Brain microvascular endothelial cell (primary cell): ENCODE results near the gene SEC63.
"Not testable (repeated sequence)": the region's sequence is repeated elsewhere in the genome, so short reads cannot be mapped to it uniquely, and the experiment has no call there.

Source experiments
- DNase-seq: peaks from one replicate; pipeline ENCODE4 v3.0.0-alpha.2; 2020
- H3K27ac ChIP-seq: fragments of 250-450 bp; sonication (Bioruptor Pico); 2 replicates; pipeline ENCODE4 v1.5.1; 2020; ENCODE audit warnings: mild to moderate bottlenecking, moderate library complexity
- H3K27me3 ChIP-seq: fragments of 250-450 bp; sonication (Bioruptor Pico); replicated peaks from 2 replicates; pipeline ENCODE4 v1.5.1; 2020; ENCODE audit warnings: mild to moderate bottlenecking
- H3K36me3 ChIP-seq: fragments of 250-450 bp; sonication (Bioruptor Pico); replicated peaks from 2 replicates; pipeline ENCODE4 v1.5.1; 2020; ENCODE audit warnings: mild to moderate bottlenecking
- H3K4me3 ChIP-seq: 2 replicates; pipeline ENCODE4 v1.5.1; 2011; ENCODE audit warnings: low read depth, mild to moderate bottlenecking, control low read depth, low read length, moderate library complexity
- in situ Hi-C: cut with HindIII; loops from 2 replicates; pipeline ENCODE4 v1.10.0; 2017; ENCODE audit warnings: low sequenced_read_pairs, low pct_ligation_motif_present
- TF ChIP-seq, protein P1 (sequence below): IDR thresholded peaks from 2 replicates; pipeline ENCODE4 v1.5.1; 2011; ENCODE audit warnings: low read depth, mild to moderate bottlenecking, moderate library complexity, low read length, control low read depth, inconsistent platforms; ENCODE audit errors: missing control alignments

The SEC63 gene

DNA sequence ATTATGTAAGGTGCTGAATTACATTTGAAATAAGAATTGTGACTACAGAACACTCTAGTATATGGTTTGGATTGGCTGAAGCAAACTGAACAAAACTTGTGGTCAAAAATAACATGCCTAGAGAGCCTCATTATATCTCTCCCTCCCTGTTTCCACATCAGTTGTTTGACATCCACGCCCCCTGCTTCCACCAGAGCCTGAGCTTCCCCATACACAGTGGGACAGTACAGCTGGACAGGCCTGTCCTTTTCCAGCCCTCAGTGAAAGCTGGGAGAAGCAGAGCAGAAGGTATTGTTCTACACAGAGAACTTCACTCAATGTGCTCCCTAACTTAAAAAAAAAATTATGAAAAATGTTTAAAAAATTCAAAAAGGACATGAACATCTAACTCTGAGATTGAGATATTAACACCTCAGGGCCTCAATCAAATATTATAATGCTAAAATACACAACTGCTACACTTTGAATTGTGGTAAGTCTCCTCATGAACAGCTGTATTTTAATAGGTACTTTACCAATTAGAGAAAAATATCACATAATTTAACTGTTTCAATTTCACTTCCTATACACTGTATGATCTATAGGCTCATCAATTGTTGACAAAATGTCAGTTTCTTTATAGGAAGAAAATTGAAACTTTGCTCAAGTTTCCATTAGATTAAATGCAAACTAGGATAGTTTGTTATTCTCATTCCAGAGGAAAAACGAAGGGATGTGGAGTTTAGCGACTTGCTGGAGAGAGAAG, 89.0 kb downstream of the SEC63 start:
- Histone ChIP-seq H3K27me3 (no peaks in the 10 kb centered on the region), H3K27ac (no peak overlapping the region), H3K4me3 (no peak overlapping the region), H3K36me3 (no peaks in the 10 kb centered on the region)
- TF ChIP-seq, protein P1, sequence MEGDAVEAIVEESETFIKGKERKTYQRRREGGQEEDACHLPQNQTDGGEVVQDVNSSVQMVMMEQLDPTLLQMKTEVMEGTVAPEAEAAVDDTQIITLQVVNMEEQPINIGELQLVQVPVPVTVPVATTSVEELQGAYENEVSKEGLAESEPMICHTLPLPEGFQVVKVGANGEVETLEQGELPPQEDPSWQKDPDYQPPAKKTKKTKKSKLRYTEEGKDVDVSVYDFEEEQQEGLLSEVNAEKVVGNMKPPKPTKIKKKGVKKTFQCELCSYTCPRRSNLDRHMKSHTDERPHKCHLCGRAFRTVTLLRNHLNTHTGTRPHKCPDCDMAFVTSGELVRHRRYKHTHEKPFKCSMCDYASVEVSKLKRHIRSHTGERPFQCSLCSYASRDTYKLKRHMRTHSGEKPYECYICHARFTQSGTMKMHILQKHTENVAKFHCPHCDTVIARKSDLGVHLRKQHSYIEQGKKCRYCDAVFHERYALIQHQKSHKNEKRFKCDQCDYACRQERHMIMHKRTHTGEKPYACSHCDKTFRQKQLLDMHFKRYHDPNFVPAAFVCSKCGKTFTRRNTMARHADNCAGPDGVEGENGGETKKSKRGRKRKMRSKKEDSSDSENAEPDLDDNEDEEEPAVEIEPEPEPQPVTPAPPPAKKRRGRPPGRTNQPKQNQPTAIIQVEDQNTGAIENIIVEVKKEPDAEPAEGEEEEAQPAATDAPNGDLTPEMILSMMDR, result no peak
- in situ Hi-C loops, result no loop called here
- no peak for DNase-seq

DNA sequence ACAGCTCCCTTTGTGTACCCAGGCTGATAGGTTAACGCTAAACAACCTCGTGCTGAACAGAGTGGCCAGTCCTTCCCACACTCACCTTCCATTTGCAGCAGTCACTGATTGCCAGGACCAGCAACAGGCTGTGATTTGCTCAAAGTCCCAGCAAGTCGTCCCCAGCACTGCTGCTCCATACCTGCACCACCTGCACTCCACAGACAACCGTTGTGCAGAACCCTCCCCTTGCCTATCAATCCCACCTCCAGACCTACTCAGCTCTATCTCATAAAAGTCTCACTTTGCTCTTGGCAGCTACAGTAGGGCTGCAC, 90.7 kb downstream of the SEC63 start:
- in situ Hi-C loops, result no loop called here
- DNase-seq, result no peak
- TF ChIP-seq, protein P1, result no peak

DNA sequence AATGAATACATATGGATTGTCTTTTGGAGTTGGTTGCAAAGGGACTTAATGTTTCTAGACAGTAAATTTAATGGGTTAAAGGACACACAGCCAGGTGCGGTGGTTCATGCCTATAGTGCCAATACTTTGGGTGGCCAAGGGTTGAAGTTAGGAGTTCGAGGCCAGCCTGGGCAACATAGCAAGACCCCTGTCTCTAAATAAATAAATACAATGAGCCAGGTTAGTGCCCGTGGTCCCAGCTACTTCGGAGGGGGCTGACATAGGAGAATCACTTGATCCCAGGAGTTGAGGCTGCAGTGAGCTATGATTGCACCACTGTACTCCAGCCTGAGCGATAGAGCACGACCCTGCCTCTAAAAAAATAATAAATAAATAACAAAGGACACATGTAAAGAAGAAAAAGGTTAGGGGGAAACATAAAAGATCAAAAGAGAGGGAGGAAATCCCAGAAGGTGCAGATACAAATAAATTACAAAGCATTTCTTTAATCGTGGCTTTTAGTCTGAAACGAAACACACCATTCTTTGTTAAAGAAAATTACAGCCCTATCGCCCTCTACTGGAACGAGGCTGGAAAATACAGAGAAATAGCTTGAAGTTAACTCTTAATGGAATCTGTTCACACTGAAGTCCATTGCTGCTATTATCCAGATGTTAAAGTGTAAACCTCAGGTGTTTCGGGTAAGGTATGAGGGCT, 91.3 kb downstream of the SEC63 start:
- peak; percentile 38 for DNase-seq
- H3K36me3 ChIP-seq, result no peaks in the 10 kb centered on the region
- in situ Hi-C loops, result no loop called here
- no peaks in the 10 kb centered on the region for H3K27me3 ChIP-seq
- no peak overlapping the region for H3K27ac ChIP-seq
- TF ChIP-seq, protein P1, result peak; percentile 52
- H3K4me3 ChIP-seq, result no peak overlapping the region

More for the DNA sequence above, 90.7 kb downstream of the SEC63 start:
- Histone ChIP-seq H3K27me3 (no peaks in the 10 kb centered on the region), H3K36me3 (no peaks in the 10 kb centered on the region), H3K27ac (no peak overlapping the region), H3K4me3 (no peak overlapping the region)

DNA sequence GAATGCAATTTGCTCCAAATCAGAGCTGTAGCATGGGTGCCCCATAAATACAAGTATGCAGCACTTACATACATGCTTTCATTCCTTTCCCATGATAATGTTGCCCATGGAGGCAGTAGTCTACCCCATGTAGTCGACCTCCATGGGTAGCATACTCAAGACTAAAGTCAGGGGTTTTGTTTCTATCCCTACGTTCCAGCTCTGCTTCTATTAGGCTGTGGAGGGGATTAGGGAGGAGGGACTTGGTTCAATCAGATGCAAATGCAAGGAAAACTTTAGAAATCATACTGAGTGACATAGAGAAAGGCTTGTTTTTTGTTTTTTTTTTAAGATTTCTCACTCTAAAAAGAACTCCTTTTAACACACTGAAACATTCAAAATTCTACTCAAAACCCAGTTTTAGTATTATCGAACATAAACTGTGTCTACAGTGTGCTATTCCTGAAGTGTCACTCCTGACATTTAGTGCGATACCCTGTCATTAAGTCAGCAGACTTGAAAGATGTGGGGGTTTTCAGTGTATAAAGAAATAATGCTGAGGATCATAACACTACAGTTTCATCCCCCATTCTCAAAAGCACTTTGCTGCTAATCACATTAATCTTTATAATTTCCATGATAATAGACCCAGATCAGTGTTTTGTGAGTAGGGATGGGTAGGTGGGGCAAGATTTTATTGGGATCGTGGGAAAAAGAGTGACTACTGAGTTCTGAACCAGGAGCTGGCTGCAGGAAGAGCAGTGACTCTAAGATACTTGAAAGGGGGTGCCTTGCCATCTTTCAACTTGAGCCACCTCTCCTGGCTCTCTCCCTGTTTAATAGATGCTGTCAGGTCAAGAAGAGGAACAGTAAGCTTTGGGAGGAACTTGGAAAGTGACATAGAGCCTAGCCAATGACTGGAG, 93.5 kb downstream of the SEC63 start:
- no peaks in the 10 kb centered on the region for H3K36me3 ChIP-seq
- no peak overlapping the region for H3K27ac ChIP-seq
- no peaks in the 10 kb centered on the region for H3K27me3 ChIP-seq
- DNase-seq, result no peak
- no peak overlapping the region for H3K4me3 ChIP-seq
- TF ChIP-seq, protein P1, result no peak
- in situ Hi-C loops, result no loop called here

DNA sequence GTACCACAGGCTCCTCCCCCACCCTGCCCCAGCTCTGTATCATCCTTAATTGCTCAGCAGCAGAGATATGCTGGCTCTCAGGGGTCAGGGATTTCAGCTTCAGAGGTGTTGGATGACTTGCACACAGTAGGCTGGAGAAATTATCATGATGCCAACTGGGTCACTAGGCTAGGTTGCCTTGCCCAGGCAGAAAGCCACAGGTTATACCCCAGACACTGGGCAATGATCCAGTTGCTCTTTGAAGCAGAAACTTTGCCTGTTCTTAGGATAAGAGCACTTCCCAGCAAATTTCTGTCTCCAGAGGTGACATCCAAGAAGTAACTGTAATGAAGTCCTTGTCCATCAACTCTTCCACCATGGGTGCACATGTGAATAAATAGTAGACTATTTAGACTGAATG, 95.6 kb downstream of the SEC63 start:
- H3K36me3 ChIP-seq, result no peaks in the 10 kb centered on the region
- H3K4me3 ChIP-seq, result no peak overlapping the region
- no peak overlapping the region for H3K27ac ChIP-seq
- in situ Hi-C loops, result no loop called here
- no peaks in the 10 kb centered on the region for H3K27me3 ChIP-seq
- DNase-seq, result no peak
- TF ChIP-seq, protein P1, result no peak

DNA sequence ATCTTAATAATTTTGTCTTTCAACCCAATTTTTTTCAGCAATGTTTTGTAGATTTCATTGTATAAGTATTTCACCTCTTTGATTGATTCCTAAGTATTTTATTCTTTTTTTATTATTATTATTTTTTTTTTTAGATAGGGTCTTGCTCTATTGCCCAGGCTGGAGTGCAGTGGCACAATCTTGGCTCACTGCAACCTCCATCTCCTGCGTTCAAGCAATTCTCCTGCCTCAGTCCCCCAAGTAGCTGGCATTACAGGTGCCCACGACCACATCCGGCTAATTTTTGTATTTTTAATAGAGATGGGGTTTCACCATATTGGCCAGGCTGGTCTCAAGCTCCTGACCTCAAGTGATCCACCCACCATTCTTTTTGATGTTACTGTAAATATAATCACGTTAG, 97.0 kb downstream of the SEC63 start:
- H3K36me3 ChIP-seq, DNase-seq, H3K27ac ChIP-seq, H3K27me3 ChIP-seq, H3K4me3 ChIP-seq, in situ Hi-C loops: not testable (repeated sequence)

DNA sequence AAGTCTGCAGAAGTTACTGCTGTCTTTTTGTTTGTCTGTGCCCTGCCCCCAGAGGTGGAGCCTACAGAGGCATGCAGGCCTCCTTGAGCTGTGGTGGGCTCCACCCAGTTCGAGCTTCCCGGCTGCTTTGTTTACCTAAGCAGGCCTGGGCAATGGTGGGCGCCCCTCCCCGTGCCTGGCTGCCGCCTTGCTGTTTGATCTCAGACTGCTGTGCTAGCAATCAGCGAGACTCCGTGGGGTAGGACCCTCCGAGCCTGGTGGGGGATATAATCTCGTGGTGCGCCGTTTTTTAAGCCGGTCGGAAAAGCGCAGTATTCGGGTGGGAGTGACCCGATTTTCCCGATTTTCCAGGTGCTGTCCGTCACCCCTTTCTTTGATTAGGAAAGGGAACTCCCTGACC, 97.9 kb downstream of the SEC63 start:
- H3K36me3 ChIP-seq, H3K27ac ChIP-seq, H3K27me3 ChIP-seq, DNase-seq, H3K4me3 ChIP-seq, in situ Hi-C loops: not testable (repeated sequence)
